GM21390 (cell line): ENCODE measurements around the gene GLIPR1L2.
A peak's percentile ranks its signal among the peaks of the same experiment; 100 is the strongest.
"Not testable (repeated sequence)": the region's sequence is repeated elsewhere in the genome, so short reads cannot be mapped to it uniquely, and the experiment has no call there.

Source experiments
- ATAC-seq: cut with Tn5 transposase; IDR thresholded peaks from one replicate; pipeline ENCODE4 v1.9.1; 2021; ENCODE audit not compliant: unreplicated experiment

Gene GLIPR1L2

GRCh38 chr12:75432924-75433323 is 42.0 kb downstream of the GLIPR1L2 start:
- ATAC-seq, result no peak

GRCh38 chr12:75437564-75437963 is 46.7 kb downstream of the GLIPR1L2 start:
- peak; percentile 66 for ATAC-seq

GRCh38 chr12:75438059-75438754 is 47.3 kb downstream of the GLIPR1L2 start:
- no peak for ATAC-seq

GRCh38 chr12:75439048-75439447 is 48.2 kb downstream of the GLIPR1L2 start:
- no peak for ATAC-seq

DNA sequence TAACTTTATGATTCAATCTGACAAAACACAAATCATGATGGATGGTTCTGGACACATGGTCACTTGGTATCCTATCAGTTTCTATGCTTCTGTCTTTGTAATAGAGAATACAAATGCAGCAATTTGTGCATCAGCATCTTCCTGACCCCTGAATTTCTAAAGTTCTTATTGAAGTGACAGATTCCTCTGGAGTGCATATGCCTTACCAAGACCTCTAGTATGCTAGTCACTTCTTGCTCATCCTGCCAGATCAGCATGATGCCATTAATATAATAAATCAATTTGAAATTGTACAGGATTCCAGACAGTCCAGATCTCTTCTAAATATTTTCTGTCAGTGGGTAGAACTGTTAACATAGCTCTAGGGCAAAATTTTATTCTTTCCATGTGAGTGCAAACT is 49.0 kb downstream of the GLIPR1L2 start:
- no peak for ATAC-seq

DNA sequence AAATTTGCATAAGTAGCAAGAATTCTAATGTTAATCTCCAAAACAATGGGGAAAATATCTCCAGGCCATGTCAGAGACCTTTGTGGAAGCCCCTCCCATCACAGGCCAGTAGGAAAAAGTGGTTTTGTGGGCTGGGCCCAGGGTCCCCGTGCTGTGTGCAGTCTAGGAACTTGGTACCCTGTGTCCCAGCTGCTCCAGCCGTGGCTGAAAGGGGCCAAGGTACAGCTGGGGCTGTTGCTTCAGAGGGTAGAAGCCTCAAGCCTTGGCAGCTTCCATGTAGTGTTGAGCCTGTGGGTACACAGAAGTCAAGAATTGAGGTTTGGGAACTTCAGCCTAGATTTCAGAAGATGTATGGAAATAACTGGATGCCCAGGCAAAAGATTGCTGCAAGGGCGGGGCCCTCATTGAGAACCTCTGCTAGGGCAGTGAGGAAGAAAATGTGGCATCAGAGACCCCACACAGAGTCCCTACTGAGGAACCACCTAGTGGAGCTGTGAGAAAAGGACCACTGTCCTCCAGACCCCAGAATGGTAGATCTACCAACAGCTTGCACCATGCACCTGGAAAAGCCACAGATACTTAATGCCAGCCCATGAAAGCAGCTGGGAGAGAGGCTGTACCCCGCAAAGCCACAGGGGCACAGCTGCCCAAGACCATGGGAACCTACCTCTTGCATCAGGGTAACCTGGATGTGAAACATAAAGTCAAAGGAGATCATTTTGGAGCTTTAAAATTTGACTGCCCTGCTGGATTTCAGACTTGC is 51.0 kb downstream of the GLIPR1L2 start:
- not testable (repeated sequence) for ATAC-seq

DNA sequence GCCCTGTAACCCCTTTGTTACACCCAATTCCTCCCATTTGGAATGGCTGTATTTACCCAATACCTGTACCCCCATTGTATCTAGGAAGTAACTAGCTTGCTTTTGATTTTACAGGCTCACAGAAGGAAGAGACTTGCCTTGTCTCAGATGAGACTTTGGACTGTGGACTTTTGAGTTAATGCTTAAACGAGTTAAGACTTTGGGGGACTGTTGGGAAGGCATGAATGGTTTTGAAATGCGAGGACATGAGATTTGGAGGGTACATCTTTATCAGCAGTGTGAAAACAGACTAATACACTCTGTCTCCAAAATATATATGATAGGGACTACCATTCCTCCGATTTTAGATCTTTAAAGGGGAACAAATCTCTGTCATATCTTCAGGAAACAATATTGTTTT is 51.6 kb downstream of the GLIPR1L2 start:
- not testable (repeated sequence) for ATAC-seq

DNA sequence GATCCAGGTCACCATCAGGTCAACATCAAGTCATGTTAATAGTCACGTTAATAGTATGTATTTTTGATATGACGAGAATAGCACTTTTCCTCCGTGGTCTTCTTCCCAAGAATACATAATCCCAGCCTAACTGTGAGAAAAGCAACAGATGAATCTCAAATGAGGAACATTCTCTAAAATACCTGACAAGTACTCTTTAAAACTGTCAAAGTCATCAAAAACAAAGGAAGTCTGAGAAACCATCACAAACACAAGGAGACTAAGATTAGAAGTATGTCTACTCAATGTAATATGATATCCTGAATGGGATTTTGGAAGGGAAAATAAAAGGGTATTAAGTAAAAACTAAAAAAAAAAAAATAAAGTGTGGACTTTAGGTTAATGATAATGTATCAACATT is 52.8 kb downstream of the GLIPR1L2 start:
- ATAC-seq, result no peak

DNA sequence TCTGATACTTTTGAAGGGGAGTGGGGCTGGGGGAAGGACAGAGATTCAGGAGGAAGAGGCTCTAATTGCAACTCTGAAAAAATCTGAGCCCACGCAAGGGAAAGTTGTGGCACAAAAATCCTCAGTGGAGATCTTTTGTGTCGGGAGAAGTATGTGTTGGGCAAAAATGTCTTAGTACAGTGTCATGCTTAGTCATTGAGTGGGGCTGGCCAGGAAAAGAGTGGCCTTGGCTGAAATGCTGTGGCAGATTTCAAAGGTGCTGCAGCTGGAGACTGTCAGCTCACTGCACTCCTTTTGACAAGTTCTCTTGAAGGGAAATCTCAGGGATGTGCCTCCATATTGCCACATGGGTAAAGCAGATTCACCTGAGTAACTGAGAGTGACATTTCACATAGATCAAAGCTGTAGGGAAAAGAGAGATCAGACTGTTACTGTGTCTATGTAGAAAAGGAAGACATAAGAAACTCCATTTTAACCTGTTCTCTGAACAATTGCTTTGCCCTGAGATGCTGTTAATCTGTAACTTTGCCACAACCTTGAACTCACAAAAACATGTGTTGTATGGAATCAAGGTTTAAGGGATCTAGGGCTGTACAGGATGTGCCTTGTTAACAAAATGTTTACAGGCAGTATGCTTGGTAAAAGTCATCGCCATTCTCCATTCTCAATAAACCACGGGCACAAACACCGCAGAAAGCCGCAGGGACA is 53.7 kb downstream of the GLIPR1L2 start:
- ATAC-seq, result no peak

DNA sequence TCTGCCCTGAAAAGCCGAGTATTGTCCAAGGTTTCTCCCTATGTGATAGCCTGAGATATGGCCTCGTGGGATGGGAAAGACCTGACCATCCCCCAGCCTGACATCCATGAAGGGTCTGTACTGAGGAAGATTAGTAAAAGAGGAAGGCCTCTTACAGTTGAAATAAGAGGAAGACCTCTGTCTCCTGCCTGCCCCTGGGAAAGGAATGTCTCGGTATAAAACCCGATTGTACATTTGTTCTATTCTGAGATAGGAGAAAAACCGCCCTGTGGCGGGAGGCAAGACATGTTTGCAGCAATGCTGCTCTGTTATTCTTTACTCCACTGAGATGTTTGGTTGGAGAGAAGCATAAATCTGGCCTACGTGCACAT is 54.2 kb downstream of the GLIPR1L2 start:
- not testable (repeated sequence) for ATAC-seq

GRCh38 chr12:75446857-75447256 is 56.0 kb downstream of the GLIPR1L2 start:
- no peak for ATAC-seq

DNA sequence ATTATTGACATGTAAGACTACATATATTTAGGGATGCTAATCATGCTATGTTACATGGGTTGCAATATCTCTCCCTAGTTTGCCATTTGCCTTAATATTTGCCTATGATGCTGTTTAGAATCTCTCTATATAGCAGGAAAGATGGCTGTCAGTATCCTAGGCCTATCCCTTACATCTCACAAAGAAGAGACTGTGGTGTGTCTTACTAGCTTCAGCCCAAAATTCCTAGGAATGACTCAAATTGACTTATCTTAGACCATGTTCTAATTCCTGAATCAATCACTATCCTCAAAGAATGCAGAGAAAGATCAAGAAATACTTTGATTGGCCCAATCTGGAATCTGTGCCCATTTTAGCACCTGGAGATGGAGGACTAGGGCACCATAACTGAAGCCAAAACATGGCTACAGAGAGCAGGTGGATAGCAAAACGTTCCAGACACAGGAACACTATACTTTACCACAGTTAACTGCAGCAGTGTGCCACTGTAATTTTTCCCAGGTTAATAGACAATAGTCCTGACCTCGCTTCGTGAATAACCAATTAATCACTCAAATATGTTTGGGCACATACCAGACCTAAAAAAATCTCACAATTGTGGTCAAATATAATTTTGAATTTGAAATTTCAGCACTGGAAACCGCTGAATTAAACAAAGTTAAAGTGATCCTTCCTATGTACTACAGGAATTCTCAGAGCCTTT is 57.0 kb downstream of the GLIPR1L2 start:
- ATAC-seq, result no peak

GRCh38 chr12:75452675-75453330 is 61.9 kb downstream of the GLIPR1L2 start:
- ATAC-seq, result no peak

DNA sequence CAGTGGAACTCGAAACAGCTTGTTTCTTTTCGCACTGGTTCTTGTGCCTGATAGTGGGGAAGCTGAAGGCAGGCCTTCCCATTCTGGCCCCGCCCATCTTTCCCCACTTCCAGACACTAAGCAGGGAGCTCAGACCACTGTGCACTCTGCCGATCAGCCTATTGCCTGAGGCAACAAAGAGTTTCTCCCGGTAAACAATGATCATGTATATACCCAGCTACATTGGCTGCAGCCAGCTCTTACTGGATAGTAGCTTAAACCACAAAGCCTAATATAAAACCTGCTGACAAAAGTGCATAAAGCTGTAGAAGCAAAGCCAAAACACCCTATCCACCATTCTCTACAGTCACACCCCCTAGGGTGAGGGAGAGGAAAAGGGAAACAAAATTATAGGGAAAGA is 65.0 kb downstream of the GLIPR1L2 start:
- ATAC-seq, result no peak

DNA sequence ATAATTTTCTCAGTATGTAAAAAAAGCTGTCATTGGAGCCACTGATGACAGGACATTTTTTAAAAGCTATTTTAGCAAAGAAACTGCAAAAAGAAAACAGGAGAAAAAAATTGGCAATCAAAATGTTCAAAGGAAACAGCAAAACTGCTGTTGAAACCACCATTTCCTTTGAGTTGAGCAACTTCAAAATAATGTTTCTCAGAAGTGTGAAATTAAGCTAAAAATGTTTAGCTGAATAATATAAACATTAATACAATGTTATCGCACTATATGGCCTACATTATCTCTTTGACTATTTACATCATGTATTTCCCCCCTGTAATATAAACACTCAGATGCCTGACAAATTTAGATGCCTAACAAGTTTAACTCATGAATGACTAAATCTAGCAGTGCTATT is 66.3 kb downstream of the GLIPR1L2 start:
- no peak for ATAC-seq

DNA sequence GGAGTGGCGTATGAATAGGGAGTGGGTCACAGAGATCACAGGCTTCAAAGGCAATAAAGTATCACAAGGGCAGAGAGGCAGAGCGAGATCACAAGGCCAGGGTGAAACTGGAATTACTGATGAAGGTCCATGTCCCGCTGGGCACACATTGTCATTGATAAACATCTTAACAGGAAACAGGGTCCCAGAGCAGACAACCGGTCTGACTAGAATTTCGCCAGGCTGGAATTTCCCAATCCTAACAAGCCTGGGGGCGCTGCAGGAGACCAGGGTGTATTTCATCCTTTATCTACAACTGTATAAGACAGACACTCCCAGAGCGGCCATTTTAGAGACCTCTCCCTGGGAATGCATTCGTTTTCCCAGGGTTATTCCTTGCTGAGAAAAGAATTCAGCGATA is 67.0 kb downstream of the GLIPR1L2 start:
- ATAC-seq, result not testable (repeated sequence)

GRCh38 chr12:75459755-75460154 is 68.9 kb downstream of the GLIPR1L2 start:
- ATAC-seq, result no peak

DNA sequence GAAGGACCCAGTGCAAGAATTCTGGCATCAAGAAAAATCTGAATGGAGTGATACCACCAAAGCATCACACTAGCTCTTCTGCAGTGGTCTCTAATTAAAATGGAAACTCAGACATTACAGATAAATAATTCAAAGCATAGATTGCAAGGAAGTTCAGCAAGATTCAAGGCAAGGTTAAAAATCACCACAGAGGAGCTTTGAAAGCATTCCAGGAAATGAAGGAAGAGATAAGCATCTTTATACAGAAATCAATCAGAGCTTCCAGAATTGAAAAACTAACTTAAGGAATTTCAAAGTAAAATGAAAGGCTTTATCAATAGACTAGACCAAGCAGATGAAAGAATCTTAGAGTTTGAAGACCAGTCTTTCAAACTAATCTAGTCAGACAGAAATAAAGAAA is 69.3 kb downstream of the GLIPR1L2 start:
- ATAC-seq, result no peak

DNA sequence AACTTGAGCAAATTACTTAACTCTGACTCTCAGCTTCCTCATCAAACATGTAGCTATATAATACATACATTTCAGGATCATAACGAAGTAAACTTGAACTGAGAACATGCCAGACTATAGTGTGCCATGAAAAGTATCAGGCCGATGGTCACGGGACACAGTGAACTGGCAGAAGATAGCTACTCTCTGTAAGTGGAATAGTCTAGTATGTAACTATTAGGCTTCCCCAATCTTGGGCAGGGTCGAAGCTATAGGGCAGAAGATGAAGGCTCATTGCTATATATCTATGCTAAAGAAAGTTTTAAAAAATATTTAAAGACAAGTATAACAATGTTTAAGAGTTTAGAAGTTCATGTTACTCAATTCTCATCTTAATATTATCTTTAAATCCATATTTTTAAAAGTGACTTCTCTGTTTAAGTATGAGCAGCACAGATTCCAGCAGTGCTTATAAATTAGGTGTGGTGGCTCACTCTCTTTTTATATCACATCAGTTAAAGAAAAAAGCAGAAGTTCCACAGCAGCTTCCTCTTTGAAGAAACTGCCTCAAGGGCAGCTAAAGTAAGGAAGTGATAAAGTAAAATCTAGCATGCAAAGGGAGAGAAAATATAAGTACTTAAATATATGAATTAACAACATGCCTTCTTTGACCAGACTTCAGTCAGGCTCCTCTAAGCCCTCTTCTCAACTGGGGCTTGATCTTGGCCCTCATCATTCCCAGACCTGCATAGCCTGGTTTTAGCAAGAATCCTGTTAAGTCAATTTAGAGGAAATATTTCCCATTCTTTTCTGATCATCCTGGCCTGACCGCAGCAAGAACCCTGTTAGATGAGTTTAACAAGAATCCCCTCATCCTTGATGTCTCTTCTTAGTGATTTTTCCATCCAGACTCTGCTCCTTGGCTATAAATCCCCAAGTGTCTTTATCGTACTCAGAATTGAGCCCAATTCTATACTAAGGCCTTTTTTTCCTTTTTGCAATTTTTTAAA is 81.3 kb downstream of the GLIPR1L2 start:
- ATAC-seq, result peak; percentile 59

GRCh38 chr12:75474116-75474515 is 83.2 kb downstream of the GLIPR1L2 start:
- no peak for ATAC-seq
